Thyroid gland (tissue), 4 donors: ENCODE results near the gene USH1G. TPM values are rescaled to one million over a fixed set of nuclear protein-coding genes. Genes with fewer than 3 reads are reported as not detected.
"Not testable (repeated sequence)": the region's sequence is repeated elsewhere in the genome, so short reads cannot be mapped to it uniquely, and the experiment has no call there.

Experiments used
- DNase-seq, 2 donors: peaks; one replicate each; pipeline ENCODE4 v3.0.0-alpha.2; 2019
- H3K27ac ChIP-seq, 3 donors: fragments of 200-600 bp; sonication (generic); 1 replicate in 2 of 3; 2 replicates in 1 of 3; pipeline ENCODE4 v1.5.1; 2016 to 2019; ENCODE audit warnings: mild to moderate bottlenecking in 1 of 3, moderate library complexity in 1 of 3
- H3K27me3 ChIP-seq: fragments of 200-600 bp; sonication (generic); one replicate; pipeline ENCODE4 v1.5.1; 2019
- H3K36me3 ChIP-seq, 2 donors: fragments of 200-600 bp; sonication (generic); one replicate each; pipeline ENCODE4 v1.5.1; 2016 to 2019
- H3K4me1 ChIP-seq, 2 donors: fragments of 200-600 bp; sonication (generic); one replicate each; pipeline ENCODE4 v1.5.1; 2017 to 2019
- H3K4me3 ChIP-seq, 3 donors: fragments of 200-600 bp; sonication (generic); replicated peaks in 1 of 3; 1 replicate in 2 of 3; 2 replicates in 1 of 3; pipeline ENCODE4 v1.5.1; 2016; ENCODE audit warnings: mild to moderate bottlenecking in 1 of 3
- H3K9me3 ChIP-seq: fragments of 200-600 bp; sonication (generic); one replicate; pipeline ENCODE4 v1.5.1; 2017
- POLR2A ChIP-seq, 2 donors: fragments of 450-650 bp; IDR thresholded peaks; one replicate each; pipeline ENCODE4 v1.6.1; 2017; ENCODE audit warnings: antibody characterized with exemption in 2 of 2, mild to moderate bottlenecking in 2 of 2, moderate library complexity in 1 of 2
- WGBS, 2 donors: methylation state at CpG; one replicate each; pipeline ENCODE4 v1.1.5; 2017; 5-methylcytosine and 5-hydroxymethylcytosine counted together
- intact Hi-C: fragments of 100-400 bp; cut with DNase I; formaldehyde crosslinking; loops from one replicate; pipeline ENCODE4 v1.15.1; 2023
- total RNA-seq, 4 donors: library from RNA; depleted of rRNA; stranded (reverse); fragments of >200 nt; gene quantifications; one replicate each; pipeline ENCODE4 v1.2.3, GENCODE V29; 2016
- TF ChIP-seq, protein P1 (sequence below), 6 experiments: fragments of 200-600 bp in 3 of 6; fragments of 450-650 bp in 3 of 6; sonication (generic) in 3 of 6; IDR thresholded peaks; one replicate each; pipeline ENCODE4 v1.5.1; 2016 to 2019; ENCODE audit warnings: antibody characterized with exemption in 6 of 6, mild to moderate bottlenecking in 2 of 6, inconsistent platforms in 1 of 6, moderate library complexity in 1 of 6

USH1G gene
- total RNA-seq, 4 donors from 2014 or later: not detected

DNA sequence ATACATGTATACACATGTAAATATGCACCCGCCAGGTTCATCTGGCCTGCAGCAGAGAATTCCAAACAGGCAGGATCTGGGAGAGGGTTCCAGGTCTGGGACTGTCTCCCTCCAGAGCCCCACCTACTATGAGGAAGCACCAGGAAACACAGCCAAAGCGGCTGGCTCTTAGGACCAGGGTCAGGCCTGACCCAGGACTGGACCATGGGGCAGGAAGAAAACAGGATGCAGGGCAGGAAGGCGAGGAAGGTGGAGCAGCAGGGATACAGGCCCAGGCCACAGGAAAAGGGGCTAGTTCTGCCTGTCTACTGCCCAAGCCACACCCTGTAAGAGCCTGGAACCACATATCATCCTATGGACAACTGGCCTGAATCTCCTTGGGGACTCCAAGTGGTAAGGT lies 47.3 kb upstream of the USH1G start:
- H3K27me3 ChIP-seq: no peaks in the 10 kb centered on the region
- H3K27ac ChIP-seq: peak overlapping the region in 1 of 3 donors; percentile 63
- WGBS, 2 donors: 84 to 90% methylated on average over 2 to 3 of the region's 3 CpGs
- H3K4me1 ChIP-seq: peaks cover 3 to 18% of the 10 kb centered on the region in 2 donors
- no peaks in the 10 kb centered on the region for H3K9me3 ChIP-seq
- H3K4me3 ChIP-seq: no peak overlapping the region
- TF ChIP-seq, protein P1, sequence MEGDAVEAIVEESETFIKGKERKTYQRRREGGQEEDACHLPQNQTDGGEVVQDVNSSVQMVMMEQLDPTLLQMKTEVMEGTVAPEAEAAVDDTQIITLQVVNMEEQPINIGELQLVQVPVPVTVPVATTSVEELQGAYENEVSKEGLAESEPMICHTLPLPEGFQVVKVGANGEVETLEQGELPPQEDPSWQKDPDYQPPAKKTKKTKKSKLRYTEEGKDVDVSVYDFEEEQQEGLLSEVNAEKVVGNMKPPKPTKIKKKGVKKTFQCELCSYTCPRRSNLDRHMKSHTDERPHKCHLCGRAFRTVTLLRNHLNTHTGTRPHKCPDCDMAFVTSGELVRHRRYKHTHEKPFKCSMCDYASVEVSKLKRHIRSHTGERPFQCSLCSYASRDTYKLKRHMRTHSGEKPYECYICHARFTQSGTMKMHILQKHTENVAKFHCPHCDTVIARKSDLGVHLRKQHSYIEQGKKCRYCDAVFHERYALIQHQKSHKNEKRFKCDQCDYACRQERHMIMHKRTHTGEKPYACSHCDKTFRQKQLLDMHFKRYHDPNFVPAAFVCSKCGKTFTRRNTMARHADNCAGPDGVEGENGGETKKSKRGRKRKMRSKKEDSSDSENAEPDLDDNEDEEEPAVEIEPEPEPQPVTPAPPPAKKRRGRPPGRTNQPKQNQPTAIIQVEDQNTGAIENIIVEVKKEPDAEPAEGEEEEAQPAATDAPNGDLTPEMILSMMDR (IDR thresholded peaks at IDR 0.05): no peak
- no peak for TF ChIP-seq POLR2A (IDR thresholded peaks at IDR 0.05)
- H3K36me3 ChIP-seq: no peaks in the 10 kb centered on the region
- intact Hi-C loops: no loop called here
- DNase-seq: peak in 1 of 2 donors; percentile 28

DNA sequence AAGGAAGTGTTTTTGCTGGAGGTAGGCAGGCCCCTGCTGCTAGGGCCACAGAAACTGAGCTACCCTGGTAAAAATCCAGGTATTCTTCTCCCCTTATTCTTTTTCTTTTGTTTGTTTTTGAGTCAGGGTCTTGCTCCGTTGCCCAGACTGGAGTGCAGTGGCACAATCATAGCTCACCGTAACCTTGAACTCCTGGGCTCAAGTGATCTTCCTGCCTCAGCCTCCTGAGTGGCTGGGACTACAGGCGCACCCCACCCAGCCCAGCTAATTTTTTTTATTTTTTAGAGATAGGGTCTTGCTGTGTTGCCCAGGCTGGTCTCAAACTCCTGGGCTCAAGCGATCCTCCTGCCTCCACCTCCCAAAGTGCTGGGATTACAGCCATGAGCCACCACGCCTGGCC lies 46.4 kb upstream of the USH1G start:
- H3K4me1 ChIP-seq: peaks cover 3 to 18% of the 10 kb centered on the region in 2 donors
- H3K27ac ChIP-seq, H3K36me3 ChIP-seq, H3K4me3 ChIP-seq, H3K27me3 ChIP-seq, intact Hi-C loops, H3K9me3 ChIP-seq, DNase-seq: not testable (repeated sequence)
- WGBS, 2 donors: 85 to 92% methylated on average over 5 of the region's 5 CpGs

DNA sequence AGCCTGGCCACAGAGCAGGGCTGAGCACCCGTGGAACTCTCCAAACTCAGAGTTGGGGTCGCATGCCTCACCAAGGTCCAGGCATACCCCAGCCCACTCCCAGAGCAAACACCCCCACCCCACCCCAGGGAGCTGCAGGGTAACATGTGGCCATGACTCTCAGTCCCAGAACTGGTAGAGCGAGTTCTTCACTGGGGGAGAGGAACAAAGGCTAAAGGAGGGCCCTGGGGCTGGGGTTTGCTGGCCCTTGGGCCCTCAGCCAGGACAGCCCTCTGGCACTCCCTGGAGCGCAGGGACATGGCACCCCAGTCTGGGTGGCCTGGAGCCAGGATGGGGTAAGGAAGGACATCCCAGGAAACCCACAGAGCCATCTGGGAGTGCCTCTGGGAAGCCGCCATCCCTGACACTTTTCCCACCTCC lies 45.3 kb upstream of the USH1G start:
- Histone ChIP-seq H3K4me3 (no peak overlapping the region), H3K27me3 (no peaks in the 10 kb centered on the region), H3K4me1 (peaks cover 3 to 18% of the 10 kb centered on the region in 2 donors), H3K27ac (no peak overlapping the region), H3K9me3 (no peaks in the 10 kb centered on the region), H3K36me3 (no peaks in the 10 kb centered on the region)
- no peak for TF ChIP-seq POLR2A (IDR thresholded peaks at IDR 0.05)
- TF ChIP-seq, protein P1 (IDR thresholded peaks at IDR 0.05): no peak
- intact Hi-C loops: no loop called here
- 73 to 81% methylated on average over 2 to 3 of the region's 5 CpGs for WGBS, 2 donors
- no peak for DNase-seq

GRCh38 chr17:74964988-74965622 lies 42.0 kb upstream of the USH1G start:
- H3K36me3 ChIP-seq: no peaks in the 10 kb centered on the region
- H3K4me3 ChIP-seq: no peak overlapping the region
- H3K9me3 ChIP-seq: no peaks in the 10 kb centered on the region
- H3K4me1 ChIP-seq: peaks cover 0 to 8% of the 10 kb centered on the region in 2 donors
- no peaks in the 10 kb centered on the region for H3K27me3 ChIP-seq
- intact Hi-C loops: loop anchor here (5.0 kb wide), 2 partner anchors 147 to 237 kb away; no protein-coding TSS in a partner anchor
- no peak for DNase-seq
- WGBS, 2 donors: 85 to 88% methylated on average over 14 of the region's 14 CpGs
- no peak overlapping the region for H3K27ac ChIP-seq
- TF ChIP-seq, protein P1 (IDR thresholded peaks at IDR 0.05): no peak
- TF ChIP-seq POLR2A (IDR thresholded peaks at IDR 0.05): no peak

DNA sequence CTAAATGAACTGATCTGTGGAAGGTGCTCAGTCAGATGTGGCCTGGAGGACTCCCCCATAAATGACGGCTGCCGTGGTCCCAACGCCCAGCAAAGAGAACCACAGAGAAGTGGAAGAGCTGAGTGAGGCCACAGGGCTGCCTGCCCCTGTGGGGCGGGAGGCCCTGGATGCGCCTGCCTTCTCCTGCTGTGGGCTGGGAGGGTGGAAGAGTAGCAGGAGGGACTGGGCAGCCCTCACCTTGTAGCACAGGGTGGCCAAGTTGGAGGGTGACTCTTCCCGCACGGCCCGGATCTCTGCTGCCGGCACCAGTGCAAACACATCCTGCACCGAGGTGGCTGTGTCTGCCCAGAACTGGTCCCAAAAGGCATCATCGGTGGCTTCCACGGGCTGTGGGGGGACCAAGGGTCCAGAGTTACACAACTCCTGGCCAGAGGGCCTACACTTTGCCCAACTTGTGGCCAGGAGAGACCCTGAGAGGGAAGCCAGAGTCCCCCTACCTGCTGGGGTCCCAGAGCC lies 41.2 kb upstream of the USH1G start:
- TF ChIP-seq, protein P1 (IDR thresholded peaks at IDR 0.05): no peak
- TF ChIP-seq POLR2A (IDR thresholded peaks at IDR 0.05): no peak
- Histone ChIP-seq H3K27ac (no peak overlapping the region), H3K27me3 (no peaks in the 10 kb centered on the region), H3K4me1 (peaks cover 0 to 8% of the 10 kb centered on the region in 2 donors), H3K4me3 (no peak overlapping the region), H3K9me3 (no peaks in the 10 kb centered on the region), H3K36me3 (no peaks in the 10 kb centered on the region)
- 95 to 100% methylated on average over 4 to 5 of the region's 12 CpGs for WGBS, 2 donors
- intact Hi-C loops: loop anchor here (5.0 kb wide), 2 partner anchors 148 to 238 kb away; no protein-coding TSS in a partner anchor
- DNase-seq: no peak
